ENCODE measurements around the gene EDEM3.

EDEM3 gene

GRCh38 chr1:184655185-184655584, 99.5 kb downstream of the EDEM3 start:
- intact Hi-C loops (cut with DNase I): no loop called here
- no peak for DNase-seq

- intact Hi-C loops (cut with DNase I): no loop called here
- DNase-seq: no peak
Measured at GRCh38 chr1:184650177-184650866, 104.3 kb downstream of the EDEM3 start.

- DNase-seq: no peak
- intact Hi-C loops (cut with DNase I): no loop called here
Measured at GRCh38 chr1:184649451-184649888, 105.2 kb downstream of the EDEM3 start.

- intact Hi-C loops (cut with DNase I): no loop called here
Measured at GRCh38 chr1:184648856-184649201, 105.8 kb downstream of the EDEM3 start.

GRCh38 chr1:184648160-184648855, 106.3 kb downstream of the EDEM3 start:
- intact Hi-C loops (cut with DNase I): no loop called here
- no peak for DNase-seq

More at GRCh38 chr1:184648856-184649201, 105.8 kb downstream of the EDEM3 start:
- no peak for DNase-seq

GRCh38 chr1:184647471-184647870, 107.2 kb downstream of the EDEM3 start:
- no peak for DNase-seq
- intact Hi-C loops (cut with DNase I): no loop called here

- no peak for DNase-seq
- intact Hi-C loops (cut with DNase I): no loop called here
Measured at GRCh38 chr1:184646824-184647223, 107.8 kb downstream of the EDEM3 start.

GRCh38 chr1:184646178-184646701, 108.4 kb downstream of the EDEM3 start:
- intact Hi-C loops (cut with DNase I): no loop called here
- no peak for DNase-seq

- no peak for DNase-seq
- intact Hi-C loops (cut with DNase I): no loop called here
Measured at GRCh38 chr1:184644771-184645170, 109.9 kb downstream of the EDEM3 start.

GRCh38 chr1:184643661-184644060, 111.0 kb downstream of the EDEM3 start:
- intact Hi-C loops (cut with DNase I): no loop called here
- no peak for DNase-seq

- no peak for DNase-seq
- intact Hi-C loops (cut with DNase I): no loop called here
Measured at GRCh38 chr1:184641894-184642293, 112.8 kb downstream of the EDEM3 start.

- DNase-seq: no peak
- intact Hi-C loops (cut with DNase I): no loop called here
Measured at GRCh38 chr1:184640505-184640904, 114.2 kb downstream of the EDEM3 start.
